ENCODE data around the gene B4GALT1. TPM values are rescaled to one million over a fixed set of nuclear protein-coding genes. Genes with fewer than 3 reads are reported as not detected.
"Not testable (repeated sequence)": the region's sequence is repeated elsewhere in the genome, so short reads cannot be mapped to it uniquely, and the experiment has no call there.

B4GALT1 gene
- total RNA-seq, 3 donors from 2014 or later, result 60.8 to 81.8 (median 66.2) TPM

DNA sequence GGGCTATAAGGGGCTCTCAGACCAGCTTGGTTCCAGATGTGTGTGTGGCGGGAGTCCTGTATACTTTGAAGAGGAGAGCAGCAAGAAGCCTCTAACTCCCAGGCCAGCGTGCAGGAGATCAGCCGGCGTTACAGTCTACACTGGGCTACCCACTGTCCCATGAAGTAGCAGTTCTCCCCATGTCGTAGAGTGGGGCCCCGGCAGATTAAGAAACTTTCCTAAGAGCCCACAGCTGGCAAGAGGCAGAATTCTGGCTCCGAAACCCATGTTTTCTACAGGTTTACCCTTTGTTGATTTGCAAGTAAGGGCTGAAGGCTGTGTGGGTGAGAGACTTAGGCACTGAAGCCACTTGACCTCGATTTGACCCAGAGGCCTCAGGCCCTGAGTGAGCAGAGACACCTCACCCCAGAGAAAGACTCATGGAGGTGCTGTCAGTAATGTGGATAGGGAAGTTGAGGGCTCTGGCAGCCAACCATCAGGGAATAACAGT lies 881 bp upstream of the B4GALT1 start:
- Histone ChIP-seq H3K27me3 (no peaks in the 10 kb centered on the region), H3K4me3 (peak overlapping the region; percentile 89 to 91 (median 90)), H3K36me3 (no peaks in the 10 kb centered on the region), H3K9me3 (no peaks in the 10 kb centered on the region), H3K4me1 (peaks cover 4 to 21% of the 10 kb centered on the region in 2 donors), H3K27ac (peak overlapping the region; percentile 98 to 99)
- no peak for DNase-seq (ENCODE audit: low spot score in 2 of 2)
- intact Hi-C loops (cut with DNase I; ENCODE audit: low total_unique reads), result loop anchor here (5.0 kb wide), 1 partner anchor 86 kb away; no protein-coding TSS in a partner anchor
- TF ChIP-seq POLR2A (IDR thresholded peaks at IDR 0.05) (no peak), CTCF (IDR thresholded peaks at IDR 0.05) (no peak)

DNA sequence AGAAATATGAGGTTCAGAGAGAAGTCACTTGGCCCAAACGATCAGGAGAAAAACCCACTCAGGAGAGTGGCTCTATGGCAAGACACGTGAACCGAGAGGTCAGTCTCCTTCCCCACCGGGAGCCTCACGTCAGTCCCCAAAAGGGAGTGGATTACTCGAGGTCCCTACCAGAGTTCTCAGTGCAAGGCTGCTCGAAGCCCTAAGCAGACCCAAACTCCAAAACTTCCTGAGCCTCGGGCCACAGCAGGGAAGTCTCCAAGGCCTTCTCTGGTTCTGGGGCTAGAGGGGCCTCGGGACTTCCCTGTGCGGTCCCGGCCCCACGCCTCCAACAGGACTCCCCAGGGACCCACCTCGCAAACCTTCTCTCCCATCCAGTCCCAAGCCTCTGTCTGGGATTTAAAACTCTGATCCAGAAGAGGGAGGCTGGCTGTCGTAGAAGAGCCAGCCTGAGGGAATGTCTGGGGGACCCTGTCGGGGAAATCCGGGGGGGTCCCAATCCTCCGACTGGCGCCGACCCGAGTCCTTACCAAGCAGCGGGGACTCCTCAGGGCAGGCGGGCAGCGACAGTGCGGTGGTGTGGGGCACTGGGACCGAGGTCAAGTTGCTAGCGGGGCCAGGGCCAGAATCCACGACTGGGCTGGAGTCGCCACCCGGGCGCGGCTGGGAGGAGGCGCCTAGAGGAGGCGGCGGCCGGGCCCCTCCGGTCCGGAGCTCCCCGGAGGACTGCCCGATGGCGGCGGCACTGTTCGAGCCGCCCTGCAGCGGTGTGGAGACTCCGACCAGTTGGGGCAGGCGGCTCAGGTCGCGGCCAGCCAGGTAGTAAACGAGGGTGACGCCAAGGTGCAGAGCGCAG lies 679 bp downstream of the B4GALT1 start:
- intact Hi-C loops (cut with DNase I; ENCODE audit: low total_unique reads), result loop anchor here (5.0 kb wide), 1 partner anchor 84 kb away; no protein-coding TSS in a partner anchor
- Histone ChIP-seq H3K9me3 (no peaks in the 10 kb centered on the region), H3K27ac (peak overlapping the region; percentile 98 to 99), H3K4me3 (peak overlapping the region; percentile 89 to 91 (median 90)), H3K4me1 (peaks cover 16 to 32% of the 10 kb centered on the region in 2 donors), H3K36me3 (no peaks in the 10 kb centered on the region), H3K27me3 (no peaks in the 10 kb centered on the region)
- DNase-seq (ENCODE audit: low spot score in 2 of 2), result peak in 1 of 2 donors; percentile 52
- TF ChIP-seq POLR2AphosphoS5 (IDR thresholded peaks at IDR 0.05) (peak in 1 of 3 donors; percentile 43), CTCF (IDR thresholded peaks at IDR 0.05) (no peak), POLR2A (IDR thresholded peaks at IDR 0.05) (no peak)

- peak in 1 of 2 donors; percentile 58 for DNase-seq (ENCODE audit: low spot score in 2 of 2)
- TF ChIP-seq POLR2A (IDR thresholded peaks at IDR 0.05) (no peak), POLR2AphosphoS5 (IDR thresholded peaks at IDR 0.05) (peak; percentile 72 to 81 (median 75)), CTCF (IDR thresholded peaks at IDR 0.05) (peak in 1 of 3 donors; percentile 8)
- Histone ChIP-seq H3K27ac (peak overlapping the region; percentile 98 to 99), H3K9me3 (no peaks in the 10 kb centered on the region), H3K36me3 (no peaks in the 10 kb centered on the region), H3K4me1 (peaks cover 18 to 41% of the 10 kb centered on the region in 2 donors), H3K27me3 (no peaks in the 10 kb centered on the region), H3K4me3 (peak overlapping the region; percentile 89 to 91 (median 90))
- intact Hi-C loops (cut with DNase I; ENCODE audit: low total_unique reads), result loop anchor here (5.0 kb wide), 1 partner anchor 83 kb away; no protein-coding TSS in a partner anchor
These were observed 1.6 kb downstream of the B4GALT1 start for GRCh38 chr9:33165263-33166151.

- not testable (repeated sequence) for H3K9me3 ChIP-seq; H3K36me3 ChIP-seq; DNase-seq (ENCODE audit: low spot score in 2 of 2); H3K27me3 ChIP-seq
- peak overlapping the region; percentile 89 to 91 (median 90) for H3K4me3 ChIP-seq
- intact Hi-C loops (cut with DNase I; ENCODE audit: low total_unique reads), result loop anchor here (5.0 kb wide), 1 partner anchor 83 kb away; no protein-coding TSS in a partner anchor
- H3K27ac ChIP-seq, result peak overlapping the region; percentile 98 to 99
- peaks cover 21 to 47% of the 10 kb centered on the region in 2 donors for H3K4me1 ChIP-seq
These were observed 2.2 kb downstream of the B4GALT1 start for GRCh38 chr9:33164921-33165262.

GRCh38 chr9:33164138-33164809 lies 2.9 kb downstream of the B4GALT1 start:
- Histone ChIP-seq H3K4me3 (peak overlapping the region; percentile 89 to 91 (median 90)), H3K36me3 (no peaks in the 10 kb centered on the region), H3K27me3 (no peaks in the 10 kb centered on the region), H3K4me1 (peaks cover 27 to 53% of the 10 kb centered on the region in 2 donors), H3K9me3 (no peaks in the 10 kb centered on the region), H3K27ac (peak overlapping the region; percentile 98 to 99)
- intact Hi-C loops (cut with DNase I; ENCODE audit: low total_unique reads), result no loop called here
- no peak for TF ChIP-seq POLR2A (IDR thresholded peaks at IDR 0.05)
- peak in 2 of 3 donors; percentile 11 to 38 for TF ChIP-seq POLR2AphosphoS5 (IDR thresholded peaks at IDR 0.05)
- DNase-seq (ENCODE audit: low spot score in 2 of 2), result no peak

All from breast epithelium (tissue), 4 donors.